HPDE6-E6E7 (cell line): ENCODE data around the gene SLC6A2.
A peak's percentile ranks its signal among the peaks of the same experiment; 100 is the strongest.
"Not testable (repeated sequence)": the region's sequence is repeated elsewhere in the genome, so short reads cannot be mapped to it uniquely, and the experiment has no call there.

Source experiments
- DNase-seq: peaks from one replicate; pipeline ENCODE4 v3.0.0; 2011; ENCODE audit warnings: missing footprints; ENCODE audit errors: extremely low spot score

The SLC6A2 gene

DNA sequence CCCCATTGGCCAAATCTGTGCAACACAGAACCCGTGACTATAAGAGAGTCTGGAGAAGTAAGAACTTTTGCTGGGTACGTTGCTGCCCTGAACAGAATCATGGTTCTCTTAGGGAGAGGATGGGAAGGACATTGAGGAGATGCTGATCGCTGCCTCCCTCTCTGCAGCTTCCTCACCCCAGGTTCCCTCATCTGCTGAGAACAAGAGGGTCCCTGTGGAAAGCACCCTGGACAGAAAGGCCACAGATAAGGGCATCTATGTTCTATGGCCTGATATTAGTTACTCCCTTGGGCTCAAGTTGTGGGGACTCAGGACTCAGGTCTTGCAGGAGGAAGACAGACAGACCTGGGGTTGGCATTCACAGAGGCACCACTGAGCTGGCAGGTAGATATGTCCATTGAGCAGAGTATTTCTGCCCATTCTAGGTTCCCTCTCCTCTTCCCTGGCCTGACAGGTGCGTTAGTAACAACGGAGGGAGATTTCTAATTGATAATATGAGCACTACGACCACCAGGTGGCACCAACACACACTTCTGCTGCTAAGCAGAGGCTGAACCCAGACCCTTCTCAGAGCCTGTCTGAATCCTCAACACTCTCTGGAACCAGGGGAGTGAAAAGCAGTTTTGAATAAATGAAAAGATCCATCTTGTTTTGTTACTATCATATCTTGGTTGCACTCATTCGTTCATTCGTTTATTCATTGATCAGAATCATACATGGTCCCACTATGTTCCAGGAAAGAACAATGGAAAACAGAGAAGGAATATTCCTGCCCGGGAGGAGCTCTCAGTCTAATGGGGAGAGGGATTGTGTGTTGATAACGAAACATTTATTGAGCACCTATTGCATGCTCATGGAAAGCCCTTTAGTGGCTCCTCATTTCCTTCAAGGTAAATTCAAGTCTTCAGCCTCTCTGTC is 56.4 kb downstream of the SLC6A2 start:
- DNase-seq = peak; percentile 59

DNA sequence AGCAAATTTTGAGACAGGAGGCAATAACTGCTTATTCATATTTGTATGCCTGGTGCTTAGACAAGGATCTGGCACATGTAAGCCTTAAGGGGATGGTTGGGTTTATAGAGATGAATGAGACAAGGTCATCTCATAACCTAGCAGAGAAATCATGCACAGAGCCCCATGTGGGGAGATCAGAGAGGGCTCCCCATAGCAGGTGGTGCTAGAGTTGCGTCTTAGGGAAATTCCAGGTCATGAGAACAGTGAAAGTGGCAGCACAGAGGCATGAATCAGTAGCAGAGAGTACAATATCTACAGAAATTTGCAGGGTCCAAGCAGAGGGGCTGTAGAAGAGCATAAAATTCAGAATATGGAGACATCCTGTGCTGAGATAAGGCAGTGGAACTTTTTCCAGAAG is 57.3 kb downstream of the SLC6A2 start:
- DNase-seq = no peak

DNA sequence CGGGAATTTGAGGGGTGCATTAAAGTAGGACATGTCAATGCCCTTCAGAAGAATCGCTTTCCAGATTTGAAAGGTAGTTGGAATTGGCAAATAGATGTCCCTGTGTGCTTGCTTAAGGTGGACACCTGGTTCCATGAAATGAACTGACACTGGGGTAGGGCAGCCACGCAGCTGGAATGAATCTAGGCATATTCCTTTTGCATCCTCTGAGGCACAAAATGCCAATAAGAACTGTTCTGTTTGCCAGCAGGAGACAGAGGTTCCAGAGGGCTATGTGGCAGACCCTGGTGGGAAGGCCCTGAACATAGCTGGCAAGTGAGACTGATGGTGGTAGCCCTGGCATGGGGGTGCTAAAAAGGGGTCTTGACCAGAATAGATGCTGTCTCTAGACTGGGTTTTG is 61.5 kb downstream of the SLC6A2 start:
- DNase-seq = no peak

GRCh38 chr16:55725055-55725777 is 69.4 kb downstream of the SLC6A2 start:
- no peak for DNase-seq

- no peak for DNase-seq
Measured at GRCh38 chr16:55728797-55729196, 73.0 kb downstream of the SLC6A2 start.

DNA sequence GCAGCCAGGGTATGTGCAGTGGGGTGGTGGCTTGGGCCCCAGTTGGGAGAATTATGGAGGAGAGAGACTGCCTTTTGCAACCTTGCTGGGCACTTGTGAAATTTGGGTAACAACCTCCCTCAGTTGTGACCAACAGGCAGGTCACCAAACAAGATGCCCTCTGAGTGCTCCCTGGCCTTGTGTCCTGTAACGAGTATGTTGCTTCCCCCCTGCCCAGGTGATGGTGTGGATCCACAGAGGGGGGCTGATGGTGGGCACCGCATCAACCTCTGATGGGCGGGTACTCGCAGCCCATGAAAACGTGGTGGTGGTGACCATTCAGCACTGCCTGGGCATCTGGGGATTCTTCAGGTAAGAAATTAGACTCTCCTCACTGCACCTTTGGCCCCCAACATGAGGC is 74.3 kb downstream of the SLC6A2 start:
- no peak for DNase-seq

DNA sequence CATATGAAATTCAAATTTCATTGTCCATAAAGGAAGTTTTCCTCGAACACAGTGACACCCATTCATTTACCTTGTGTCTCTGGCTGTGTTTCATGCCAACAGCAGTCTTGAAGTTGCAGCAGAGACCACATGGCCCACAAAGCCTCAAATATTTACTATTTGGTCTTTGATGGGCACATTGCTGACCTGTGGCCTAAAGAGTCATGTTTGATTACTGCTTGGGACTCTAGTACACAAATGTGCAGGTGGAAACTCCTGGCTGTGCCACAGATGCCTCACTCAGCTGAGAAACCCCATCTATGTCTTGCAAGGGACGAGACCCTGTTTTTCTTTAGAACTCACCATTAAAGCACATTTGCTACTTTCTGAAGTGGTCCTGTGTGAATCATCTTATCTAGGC is 76.7 kb downstream of the SLC6A2 start:
- DNase-seq = no peak

DNA sequence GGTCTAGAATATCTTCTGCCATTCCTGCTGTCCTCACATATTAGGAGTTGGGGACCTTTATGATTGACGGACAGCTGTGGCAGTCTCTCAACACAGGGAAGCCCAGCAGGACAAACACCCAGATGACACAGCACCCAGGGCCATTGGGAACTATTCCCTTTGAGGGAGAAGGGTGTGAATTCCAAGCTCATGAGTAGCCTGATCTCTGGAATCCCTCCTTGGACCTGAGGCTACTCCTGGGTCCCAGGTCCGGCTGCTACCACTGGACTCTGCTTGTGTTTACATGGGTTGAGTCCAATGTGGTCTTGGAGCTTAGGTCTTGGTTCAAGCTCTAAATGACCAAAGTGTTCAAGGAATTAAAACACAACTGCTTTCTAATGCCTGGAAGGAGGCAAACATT is 78.9 kb downstream of the SLC6A2 start:
- DNase-seq = no peak

DNA sequence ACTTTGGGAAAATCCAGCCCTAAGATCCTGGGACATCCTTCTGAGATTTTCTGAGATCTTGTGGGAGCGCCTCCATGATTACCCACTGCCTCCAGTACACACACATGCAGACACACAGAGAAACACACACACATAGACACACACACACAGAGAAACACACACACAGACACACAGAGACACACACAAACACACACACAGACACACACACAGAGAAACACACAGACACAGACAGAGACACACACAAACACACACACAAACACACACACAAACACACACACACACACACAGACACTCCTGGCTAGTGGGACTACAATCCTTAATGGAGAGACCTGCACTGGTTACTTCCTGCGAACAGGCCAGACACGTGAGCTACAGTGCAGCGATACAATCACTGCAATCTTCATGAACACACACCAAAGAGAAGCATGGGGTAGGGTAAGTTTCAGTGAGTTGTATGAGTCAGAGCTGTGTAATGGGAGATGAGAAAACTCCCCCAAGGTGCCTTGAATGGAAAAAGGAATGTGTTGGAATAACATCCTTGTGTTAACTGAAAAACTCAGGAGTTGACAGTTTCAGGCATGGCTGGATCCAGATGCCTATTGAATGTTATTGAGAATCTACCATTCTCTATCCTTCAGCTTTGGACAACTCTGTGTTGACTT is 79.5 kb downstream of the SLC6A2 start:
- DNase-seq = no peak

DNA sequence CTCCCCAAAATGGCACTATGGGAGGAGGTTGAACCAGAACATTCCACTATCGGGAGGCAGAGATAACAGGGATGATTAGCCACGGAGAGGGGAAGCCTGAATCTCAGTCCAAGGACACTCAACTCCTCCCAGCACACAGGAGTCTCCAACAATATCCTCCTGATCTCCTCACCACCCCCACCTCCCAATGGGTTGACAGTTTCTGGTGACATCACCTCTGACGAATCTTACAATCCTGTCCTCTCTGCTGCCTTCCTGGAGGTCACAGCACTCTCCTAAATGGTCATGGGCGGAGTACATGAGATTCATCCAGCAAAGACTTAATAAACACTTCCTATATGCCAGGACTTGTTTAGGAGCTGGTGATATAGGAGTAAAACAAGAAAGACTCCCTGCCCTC is 80.9 kb downstream of the SLC6A2 start:
- no peak for DNase-seq

GRCh38 chr16:55737318-55737717 is 81.5 kb downstream of the SLC6A2 start:
- no peak for DNase-seq

DNA sequence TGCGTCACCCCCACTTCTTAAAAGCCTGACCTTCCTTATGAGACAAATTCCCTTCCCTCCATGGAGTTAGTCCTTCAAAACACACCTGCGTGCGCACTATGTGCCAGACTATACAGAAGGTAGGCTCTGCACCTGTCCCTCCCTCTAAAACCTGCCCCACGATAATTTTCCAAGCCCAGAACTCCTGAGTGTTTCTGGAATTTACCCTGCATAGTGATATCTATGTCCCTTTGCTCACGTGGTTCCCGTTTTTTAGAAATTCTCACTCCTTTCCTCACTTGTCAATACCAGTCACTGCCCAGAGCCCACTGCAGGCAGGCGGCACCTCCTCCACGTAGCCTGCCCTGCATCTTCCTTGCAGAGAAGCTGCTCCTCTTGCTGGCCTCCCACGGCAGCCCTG is 82.2 kb downstream of the SLC6A2 start:
- DNase-seq = no peak

DNA sequence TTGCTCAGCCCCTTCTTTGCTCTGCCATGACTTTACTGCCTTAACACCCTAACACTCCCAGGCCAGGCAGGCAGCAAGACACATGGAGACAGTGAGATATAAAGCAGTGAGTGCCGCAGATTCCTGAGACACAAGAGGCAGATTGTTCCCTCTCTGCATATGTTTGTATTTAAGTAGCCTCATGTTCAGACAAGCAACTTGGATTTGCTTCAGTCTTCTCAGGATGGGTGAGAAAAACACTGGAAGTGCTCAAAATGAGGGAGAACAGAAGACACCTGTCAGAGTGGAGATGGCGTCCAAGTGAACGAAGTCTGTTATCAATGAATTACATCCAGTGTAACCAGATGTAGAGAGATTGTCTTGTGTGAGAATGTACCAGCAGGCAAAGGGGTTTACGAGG is 90.3 kb downstream of the SLC6A2 start:
- DNase-seq = no peak

- DNase-seq = no peak
Measured at GRCh38 chr16:55747785-55748184, 92.0 kb downstream of the SLC6A2 start.

GRCh38 chr16:55752465-55753144 is 96.8 kb downstream of the SLC6A2 start:
- not testable (repeated sequence) for DNase-seq

DNA sequence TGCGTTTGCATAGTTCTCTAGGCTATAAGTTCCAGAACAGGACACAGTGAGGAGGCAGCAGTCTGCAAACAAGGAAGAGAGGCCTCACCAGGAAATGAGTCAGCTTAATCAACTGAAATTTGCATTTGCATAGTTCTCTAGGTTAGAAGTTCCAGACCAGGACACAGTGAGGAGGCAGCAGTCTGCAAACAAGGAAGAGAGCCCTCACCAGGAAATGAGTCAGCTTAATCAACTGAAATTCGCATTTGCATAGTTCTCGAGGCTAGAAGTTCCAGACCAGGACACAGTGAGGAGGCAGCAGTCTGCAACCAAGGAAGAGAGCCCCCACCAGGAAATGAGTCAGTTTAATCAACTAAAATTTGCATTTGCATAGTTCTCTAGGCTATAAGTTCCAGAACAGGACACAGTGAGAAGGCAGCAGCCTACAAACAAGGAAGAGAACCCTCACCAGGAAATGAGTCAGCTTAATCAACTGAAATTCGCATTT is 97.4 kb downstream of the SLC6A2 start:
- DNase-seq = not testable (repeated sequence)
